ENCODE data around the gene VWA3B.

- no peak for TF ChIP-seq EZH2 (IDR thresholded peaks at IDR 0.05; ENCODE audit: insufficient read depth, poor library complexity, severe bottlenecking)
- no peak for TF ChIP-seq EZH2phosphoT487 (IDR thresholded peaks at IDR 0.05; ENCODE audit: insufficient read depth, low read depth)
Observed at GRCh38 chr2:98172951-98173350, 86.0 kb downstream of the VWA3B start.
